Measurements from ENCODE around the gene PSD. TPM values are rescaled to one million over a fixed set of nuclear protein-coding genes. Genes with fewer than 3 reads are reported as not detected.
"Not testable (repeated sequence)": the region's sequence is repeated elsewhere in the genome, so short reads cannot be mapped to it uniquely, and the experiment has no call there.

PSD gene
- total RNA-seq, 4 donors from 2014 or later = 0.44 to 1.6 (median 1.1) TPM; not detected in 1

DNA sequence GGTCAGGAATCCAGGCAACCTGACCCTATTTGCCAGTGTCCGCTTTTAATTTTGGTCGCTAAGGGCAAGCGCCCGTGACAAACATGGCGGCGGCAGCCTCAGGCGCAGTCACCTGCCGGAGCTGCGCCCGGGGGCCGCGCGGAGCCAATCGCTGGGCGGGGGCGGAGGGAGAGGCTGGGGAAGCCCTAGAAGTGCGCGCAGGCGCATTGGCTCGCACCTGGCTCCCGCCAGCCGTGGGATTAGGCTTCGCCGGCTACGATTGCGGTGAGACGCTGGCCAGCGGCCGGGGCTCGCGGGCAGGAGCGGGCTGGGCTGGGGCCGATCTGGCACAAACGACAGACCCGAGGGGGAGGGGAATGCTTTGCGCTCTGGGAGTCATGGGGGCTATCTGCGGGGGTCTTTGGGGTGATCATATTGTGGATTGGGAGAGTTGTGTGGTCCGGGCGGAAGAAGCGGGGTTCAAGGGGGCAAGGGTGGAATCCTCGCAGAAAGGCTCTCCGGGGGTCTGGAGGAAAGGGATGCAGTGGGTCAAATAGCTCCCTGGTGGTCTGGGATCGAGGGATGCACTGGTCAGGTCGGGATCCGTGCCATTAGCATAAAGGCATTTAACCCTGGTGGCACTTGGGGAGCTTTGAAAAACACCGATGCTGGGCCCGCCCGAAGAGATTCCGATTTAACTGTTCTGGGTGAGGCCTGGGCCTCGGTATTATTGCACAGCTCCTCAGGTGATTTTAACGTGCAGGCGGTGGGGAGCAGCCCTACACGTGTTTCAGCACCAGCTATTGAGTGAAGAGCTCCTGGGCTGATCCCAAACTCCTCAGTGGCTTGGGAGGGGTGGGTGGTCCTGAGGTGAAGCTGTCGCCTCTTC is 42.8 kb upstream of the PSD start:
- ATAC-seq (ENCODE audit: low FRiP score) = peak; percentile 92
- peak; percentile 70 for DNase-seq (ENCODE audit: low spot score)
- TF ChIP-seq CTCF (IDR thresholded peaks at IDR 0.05) = no peak

DNA sequence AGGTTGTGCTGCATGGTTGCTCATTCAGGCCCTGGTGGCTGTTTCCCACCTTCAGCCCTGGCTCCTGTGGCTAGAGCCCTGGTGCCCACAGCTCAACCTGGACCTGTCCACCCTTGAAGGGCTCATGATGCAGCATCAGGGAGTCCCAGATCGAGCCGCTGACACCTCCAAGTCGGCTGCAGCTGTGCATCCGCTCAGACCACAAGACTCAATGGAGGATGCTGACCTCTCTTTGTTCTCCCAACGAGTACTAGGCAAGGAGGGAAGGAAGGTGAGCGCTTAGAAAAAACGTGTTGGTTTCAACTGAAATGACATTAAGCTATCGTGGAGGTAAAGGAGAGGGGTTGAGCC is 42.2 kb upstream of the PSD start:
- DNase-seq (ENCODE audit: low spot score) (no peak), ATAC-seq (ENCODE audit: low FRiP score) (peak; percentile 2)
- TF ChIP-seq CTCF (IDR thresholded peaks at IDR 0.05) = no peak

DNA sequence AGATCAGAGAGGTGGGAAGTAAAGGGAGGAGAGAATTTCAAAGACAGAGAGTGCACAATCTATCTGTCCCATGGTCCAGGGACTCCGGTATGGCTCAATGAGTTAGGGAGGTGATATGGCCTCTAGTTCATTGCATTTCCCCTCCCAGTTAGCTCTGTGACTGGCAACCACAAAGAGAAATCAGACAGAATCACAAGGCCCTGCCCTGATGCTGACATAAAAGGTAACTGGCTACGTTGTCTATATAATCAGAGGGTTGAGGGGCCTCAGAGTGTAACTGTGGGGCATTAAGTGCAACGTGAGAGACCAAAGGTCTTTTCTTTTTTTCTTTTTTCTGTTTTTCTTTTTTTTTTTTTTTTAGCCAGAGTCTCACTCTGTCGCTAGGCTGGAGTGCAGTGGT is 40.1 kb upstream of the PSD start:
- TF ChIP-seq CTCF (IDR thresholded peaks at IDR 0.05) = no peak
- DNase-seq (ENCODE audit: low spot score) (no peak), ATAC-seq (ENCODE audit: low FRiP score) (no peak)

- ATAC-seq (ENCODE audit: low FRiP score) (no peak), DNase-seq (ENCODE audit: low spot score) (no peak)
- TF ChIP-seq CTCF (IDR thresholded peaks at IDR 0.05) = no peak
These were observed 39.1 kb upstream of the PSD start for GRCh38 chr10:102457591-102458150.

GRCh38 chr10:102455893-102456471 is 37.4 kb upstream of the PSD start:
- DNase-seq (ENCODE audit: low spot score) (no peak), ATAC-seq (ENCODE audit: low FRiP score) (peak; percentile 43)
- no peak for TF ChIP-seq CTCF (IDR thresholded peaks at IDR 0.05)

DNA sequence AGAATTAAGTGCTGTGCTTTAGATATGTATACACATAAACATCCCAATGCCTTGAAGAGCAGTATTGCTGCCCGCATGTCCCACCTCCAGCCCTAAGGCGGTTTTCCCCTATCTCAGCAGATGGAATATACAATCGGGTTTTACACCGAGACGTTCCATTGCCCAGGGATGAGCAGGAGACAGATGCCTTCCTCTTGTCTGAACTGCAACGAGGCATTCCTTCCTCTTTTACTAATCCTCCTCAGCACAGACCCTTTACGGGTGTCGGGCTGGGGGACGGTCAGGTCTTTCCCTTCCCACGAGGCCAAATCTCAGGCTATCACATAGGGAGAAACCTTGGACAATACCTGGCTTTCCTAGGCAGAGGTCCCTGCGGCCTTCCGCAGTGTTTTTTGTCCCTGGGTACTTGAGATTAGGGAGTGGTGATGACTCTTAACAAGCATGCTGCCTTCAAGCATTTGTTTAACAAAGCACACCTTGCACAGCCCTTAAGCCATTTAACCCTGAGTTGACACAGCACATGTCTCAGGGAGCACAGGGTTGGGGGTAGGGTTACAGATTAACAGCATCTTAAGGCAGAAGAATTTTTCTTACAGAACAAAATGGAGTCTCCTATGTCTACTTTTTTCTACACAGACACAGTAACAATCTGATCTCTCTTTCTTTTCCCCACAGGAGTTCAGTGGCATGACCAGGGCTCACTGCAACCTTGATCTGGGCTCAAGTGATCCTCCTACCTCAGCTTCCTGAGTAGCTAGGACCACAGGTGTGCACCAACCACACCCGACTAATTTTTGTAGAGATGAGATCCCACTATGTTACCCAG is 36.3 kb upstream of the PSD start:
- ATAC-seq (ENCODE audit: low FRiP score); DNase-seq (ENCODE audit: low spot score): not testable (repeated sequence)

DNA sequence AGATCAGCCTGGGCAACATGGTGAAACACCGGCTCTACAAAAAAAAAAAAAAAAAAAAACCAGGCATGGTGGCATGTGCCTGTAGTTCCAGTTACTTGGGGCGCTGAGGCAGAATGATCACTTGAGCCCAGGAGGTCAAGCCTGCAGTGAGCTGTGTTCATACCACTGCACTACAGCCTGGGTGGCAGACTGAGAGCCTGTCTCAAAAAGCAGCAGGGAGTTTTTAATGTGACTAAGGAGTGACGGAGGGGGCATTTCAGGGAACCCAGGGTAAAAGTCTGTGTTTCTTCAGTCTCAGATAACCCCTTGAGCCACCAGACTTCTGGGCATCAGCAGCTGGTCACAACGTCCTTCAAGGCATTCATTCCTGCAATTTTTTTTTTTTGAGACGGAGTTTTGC is 34.9 kb upstream of the PSD start:
- no peak for TF ChIP-seq CTCF (IDR thresholded peaks at IDR 0.05)
- no peak for ATAC-seq (ENCODE audit: low FRiP score)
- DNase-seq (ENCODE audit: low spot score) = no peak
